HepG2 (cell line): ENCODE results near the gene RBPJ. TPM values are rescaled to one million over a fixed set of nuclear protein-coding genes. Genes with fewer than 3 reads are reported as not detected.

Experiments
- DMAP1 ChIP-seq: IDR thresholded peaks from 2 replicates; pipeline ENCODE4 v1.6.1; 2016
- FOSL1 ChIP-seq: sonication (generic); formaldehyde crosslinking; IDR thresholded peaks from 2 replicates; pipeline ENCODE4 v1.9.0; 2021; ENCODE audit warnings: missing genetic modification reagents, borderline replicate concordance
- GABPB1 ChIP-seq: IDR thresholded peaks from 2 replicates; pipeline ENCODE4 v1.6.1; 2016; ENCODE audit warnings: mild to moderate bottlenecking, missing genetic modification reagents, moderate library complexity, missing compliant biosample characterization
- HBP1 ChIP-seq: IDR thresholded peaks from 2 replicates; pipeline ENCODE4 v1.6.1; 2016; ENCODE audit warnings: low read depth, control low read depth
- HHEX ChIP-seq: IDR thresholded peaks from 2 replicates; pipeline ENCODE4 v1.6.1; 2016; ENCODE audit warnings: control low read depth
- HIC2 ChIP-seq: sonication (generic); formaldehyde crosslinking; IDR thresholded peaks from 2 replicates; pipeline ENCODE4 v1.9.0; 2022; ENCODE audit warnings: low read depth, missing genetic modification reagents
- ISX ChIP-seq: sonication (generic); formaldehyde crosslinking; conservative IDR thresholded peaks from 2 replicates; pipeline ENCODE4 v1.5.0; 2020; ENCODE audit warnings: missing genetic modification reagents
- NFE2L1 ChIP-seq: sonication (generic); formaldehyde crosslinking; IDR thresholded peaks from 2 replicates; pipeline ENCODE4 v1.4.0; 2020; ENCODE audit warnings: missing genetic modification reagents, mild to moderate bottlenecking, borderline replicate concordance
- NFIB ChIP-seq: sonication (generic); formaldehyde crosslinking; IDR thresholded peaks from 2 replicates; pipeline ENCODE4 v1.9.0; 2021; ENCODE audit warnings: missing genetic modification reagents, mild to moderate bottlenecking, borderline replicate concordance
- PRMT3 ChIP-seq: sonication (generic); formaldehyde crosslinking; IDR thresholded peaks from 2 replicates; pipeline ENCODE4 v1.8.1; 2022; ENCODE audit warnings: low read depth, mild to moderate bottlenecking, moderate library complexity, missing genetic modification reagents, borderline replicate concordance
- PRPF4 ChIP-seq: fragments of 200-400 bp; formaldehyde crosslinking; IDR thresholded peaks from 2 replicates; pipeline ENCODE4 v1.6.1; 2016; ENCODE audit warnings: low read length, low read depth; ENCODE audit not compliant: poor library complexity, severe bottlenecking
- TBX2 ChIP-seq: sonication (generic); formaldehyde crosslinking; IDR thresholded peaks from 2 replicates; pipeline ENCODE4 v1.5.0; 2020; ENCODE audit warnings: missing genetic modification reagents, mild to moderate bottlenecking, borderline replicate concordance
- ZMYM2 ChIP-seq: sonication (generic); formaldehyde crosslinking; IDR thresholded peaks from 2 replicates; pipeline ENCODE4 v1.8.0; 2022; ENCODE audit warnings: mild to moderate bottlenecking, missing genetic modification reagents
- ZNF12 ChIP-seq: sonication (generic); formaldehyde crosslinking; IDR thresholded peaks from 2 replicates; pipeline ENCODE4 v1.5.0; 2020; ENCODE audit warnings: missing genetic modification reagents
- ZNF232 ChIP-seq: sonication (generic); formaldehyde crosslinking; IDR thresholded peaks from 2 replicates; pipeline ENCODE4 v1.4.0; 2020; ENCODE audit warnings: missing genetic modification reagents, borderline replicate concordance
- ZNF235 ChIP-seq: sonication (generic); formaldehyde crosslinking; IDR thresholded peaks from 2 replicates; pipeline ENCODE4 v1.8.1; 2023; ENCODE audit warnings: mild to moderate bottlenecking, missing genetic modification reagents, borderline replicate concordance
- ZNF781 ChIP-seq: sonication (generic); formaldehyde crosslinking; IDR thresholded peaks from 2 replicates; pipeline ENCODE4 v1.5.1; 2020; ENCODE audit warnings: borderline replicate concordance, mild to moderate bottlenecking, missing genetic modification reagents; ENCODE audit errors: not compliant biosample characterization
- ZNF879 ChIP-seq: sonication (generic); formaldehyde crosslinking; IDR thresholded peaks from 2 replicates; pipeline ENCODE4 v1.8.1; 2023; ENCODE audit warnings: missing genetic modification reagents
- polyA plus RNA-seq, 8 experiments: library from polyadenylated mRNA; depleted of rRNA in 3 of 8; stranded (reverse) in 7 of 8; unstranded in 1 of 8; fragments of >200 nt; fragmentation: Illumina TruSeq in 4 of 8; extraction: Trizol in 4 of 8; gene quantifications; 2 replicates each; pipeline versions ENCODE4 v1.2.1 to v1.2.3, GENCODE V29; 2011 to 2016; ENCODE audit warnings: low read depth in 4 of 8, missing spikeins in 1 of 8, mixed read lengths in 1 of 8; ENCODE audit not compliant: insufficient read depth in 1 of 8
- total RNA-seq, 5 experiments: library from RNA; depleted of rRNA; stranded (reverse); fragments of >200 nt; fragmentation: Illumina TruSeq; extraction: Trizol; gene quantifications; 2 replicates each; pipeline ENCODE4 v1.2.3, GENCODE V29; 2016; ENCODE audit warnings: low read depth in 1 of 5
- TF ChIP-seq, protein P1 (sequence below): sonication (generic); formaldehyde crosslinking; IDR thresholded peaks from 2 replicates; pipeline ENCODE4 v1.8.0; 2022; ENCODE audit warnings: mild to moderate bottlenecking, missing genetic modification reagents
- TF ChIP-seq, protein P2 (sequence below): sonication (generic); formaldehyde crosslinking; IDR thresholded peaks from 2 replicates; pipeline ENCODE4; 2020; ENCODE audit warnings: missing genetic modification reagents, mild to moderate bottlenecking, borderline replicate concordance
- TF ChIP-seq, protein P3 (sequence below): sonication (generic); formaldehyde crosslinking; IDR thresholded peaks from 2 replicates; pipeline ENCODE4 v1.4.0; 2020; ENCODE audit warnings: missing genetic modification reagents, borderline replicate concordance

RBPJ gene
- total and polyA plus RNA-seq, 2 of the 13 experiments (the other 11 are each of a cell fraction or from before 2014, with no cell fraction given): 25.9 to 33.2 TPM

DNA sequence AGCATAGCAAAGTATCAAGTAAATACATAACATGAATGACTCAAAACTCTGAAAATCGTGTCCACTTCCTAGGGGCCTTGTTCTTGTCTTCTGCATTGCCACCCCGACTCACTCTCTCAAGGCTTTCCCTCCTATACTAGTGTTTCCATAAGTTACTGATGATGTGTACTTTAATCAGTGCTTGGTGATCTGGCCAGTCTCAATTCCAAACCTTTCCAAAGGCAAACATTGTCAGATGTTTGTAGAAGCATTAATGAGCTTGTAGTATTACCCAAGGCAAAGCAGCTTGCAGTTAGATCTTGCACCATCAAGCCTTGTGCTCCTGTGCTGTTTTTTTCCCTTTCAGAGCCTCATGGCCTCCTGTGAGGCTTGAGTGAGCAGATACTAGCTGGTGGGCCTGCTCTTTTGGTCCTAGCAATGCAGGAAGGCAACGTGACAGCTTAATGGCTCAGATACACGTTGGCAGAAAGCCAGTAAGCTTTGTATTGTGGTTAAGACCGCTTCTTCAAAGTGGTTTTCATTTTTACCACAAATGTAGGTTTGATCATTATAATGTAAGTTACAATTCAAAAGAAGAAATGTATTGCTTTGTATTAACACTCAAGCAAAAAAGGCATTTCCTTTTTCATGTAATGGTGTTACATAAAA is 51.8 kb downstream of the RBPJ start (continued):
- TF ChIP-seq, protein P1, sequence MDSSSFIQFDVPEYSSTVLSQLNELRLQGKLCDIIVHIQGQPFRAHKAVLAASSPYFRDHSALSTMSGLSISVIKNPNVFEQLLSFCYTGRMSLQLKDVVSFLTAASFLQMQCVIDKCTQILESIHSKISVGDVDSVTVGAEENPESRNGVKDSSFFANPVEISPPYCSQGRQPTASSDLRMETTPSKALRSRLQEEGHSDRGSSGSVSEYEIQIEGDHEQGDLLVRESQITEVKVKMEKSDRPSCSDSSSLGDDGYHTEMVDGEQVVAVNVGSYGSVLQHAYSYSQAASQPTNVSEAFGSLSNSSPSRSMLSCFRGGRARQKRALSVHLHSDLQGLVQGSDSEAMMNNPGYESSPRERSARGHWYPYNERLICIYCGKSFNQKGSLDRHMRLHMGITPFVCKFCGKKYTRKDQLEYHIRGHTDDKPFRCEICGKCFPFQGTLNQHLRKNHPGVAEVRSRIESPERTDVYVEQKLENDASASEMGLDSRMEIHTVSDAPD: peak; percentile 92
- TF ChIP-seq PRMT3 (CRISPR knock-in tag) (no peak), ZNF232 (CRISPR knock-in tag) (no peak), HIC2 (CRISPR knock-in tag) (no peak), NFE2L1 (CRISPR knock-in tag) (no peak), HHEX (CRISPR knock-in tag) (peak; percentile 93), ISX (CRISPR knock-in tag) (no peak), ZNF235 (no peak), FOSL1 (CRISPR knock-in tag) (no peak), ZMYM2 (CRISPR knock-in tag) (0 out of 2 replicates have a peak, but pooled peaks have one; percentile 30), ZNF879 (CRISPR knock-in tag) (no peak), DMAP1 (CRISPR knock-in tag) (no peak), HBP1 (CRISPR knock-in tag) (0 out of 2 replicates have a peak, but pooled peaks have one; percentile 30), NFIB (CRISPR knock-in tag) (no peak), ZNF12 (CRISPR knock-in tag) (peak; percentile 78), TBX2 (CRISPR knock-in tag) (peak; percentile 68), GABPB1 (CRISPR knock-in tag) (no peak), ZNF781 (CRISPR knock-in tag) (no peak), PRPF4 (no peak)
- TF ChIP-seq, protein P2, sequence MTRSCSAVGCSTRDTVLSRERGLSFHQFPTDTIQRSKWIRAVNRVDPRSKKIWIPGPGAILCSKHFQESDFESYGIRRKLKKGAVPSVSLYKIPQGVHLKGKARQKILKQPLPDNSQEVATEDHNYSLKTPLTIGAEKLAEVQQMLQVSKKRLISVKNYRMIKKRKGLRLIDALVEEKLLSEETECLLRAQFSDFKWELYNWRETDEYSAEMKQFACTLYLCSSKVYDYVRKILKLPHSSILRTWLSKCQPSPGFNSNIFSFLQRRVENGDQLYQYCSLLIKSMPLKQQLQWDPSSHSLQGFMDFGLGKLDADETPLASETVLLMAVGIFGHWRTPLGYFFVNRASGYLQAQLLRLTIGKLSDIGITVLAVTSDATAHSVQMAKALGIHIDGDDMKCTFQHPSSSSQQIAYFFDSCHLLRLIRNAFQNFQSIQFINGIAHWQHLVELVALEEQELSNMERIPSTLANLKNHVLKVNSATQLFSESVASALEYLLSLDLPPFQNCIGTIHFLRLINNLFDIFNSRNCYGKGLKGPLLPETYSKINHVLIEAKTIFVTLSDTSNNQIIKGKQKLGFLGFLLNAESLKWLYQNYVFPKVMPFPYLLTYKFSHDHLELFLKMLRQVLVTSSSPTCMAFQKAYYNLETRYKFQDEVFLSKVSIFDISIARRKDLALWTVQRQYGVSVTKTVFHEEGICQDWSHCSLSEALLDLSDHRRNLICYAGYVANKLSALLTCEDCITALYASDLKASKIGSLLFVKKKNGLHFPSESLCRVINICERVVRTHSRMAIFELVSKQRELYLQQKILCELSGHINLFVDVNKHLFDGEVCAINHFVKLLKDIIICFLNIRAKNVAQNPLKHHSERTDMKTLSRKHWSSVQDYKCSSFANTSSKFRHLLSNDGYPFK (CRISPR knock-in tag): no peak
- TF ChIP-seq, protein P3, sequence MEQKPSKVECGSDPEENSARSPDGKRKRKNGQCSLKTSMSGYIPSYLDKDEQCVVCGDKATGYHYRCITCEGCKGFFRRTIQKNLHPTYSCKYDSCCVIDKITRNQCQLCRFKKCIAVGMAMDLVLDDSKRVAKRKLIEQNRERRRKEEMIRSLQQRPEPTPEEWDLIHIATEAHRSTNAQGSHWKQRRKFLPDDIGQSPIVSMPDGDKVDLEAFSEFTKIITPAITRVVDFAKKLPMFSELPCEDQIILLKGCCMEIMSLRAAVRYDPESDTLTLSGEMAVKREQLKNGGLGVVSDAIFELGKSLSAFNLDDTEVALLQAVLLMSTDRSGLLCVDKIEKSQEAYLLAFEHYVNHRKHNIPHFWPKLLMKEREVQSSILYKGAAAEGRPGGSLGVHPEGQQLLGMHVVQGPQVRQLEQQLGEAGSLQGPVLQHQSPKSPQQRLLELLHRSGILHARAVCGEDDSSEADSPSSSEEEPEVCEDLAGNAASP (CRISPR knock-in tag): no peak
